ENCODE data around the gene TADA1.
"Not testable (repeated sequence)": the region's sequence is repeated elsewhere in the genome, so short reads cannot be mapped to it uniquely, and the experiment has no call there.

The TADA1 gene

GRCh38 chr1:166889776-166890175, 13.7 kb upstream of the TADA1 start:
- no peak for DNase-seq (ENCODE audit: low read depth in 2 of 2)

GRCh38 chr1:166888373-166889111, 12.5 kb upstream of the TADA1 start:
- no peak for DNase-seq (ENCODE audit: low read depth in 2 of 2)

- no peak for DNase-seq (ENCODE audit: low read depth in 2 of 2)
Measured at GRCh38 chr1:166884971-166885370, 8.9 kb upstream of the TADA1 start.

- DNase-seq (ENCODE audit: low read depth in 2 of 2) = peak; percentile 8 to 10
Measured at GRCh38 chr1:166884040-166884642, 8.1 kb upstream of the TADA1 start.

- DNase-seq (ENCODE audit: low read depth in 2 of 2) = no peak
Measured at GRCh38 chr1:166882893-166883292, 6.8 kb upstream of the TADA1 start.

GRCh38 chr1:166878173-166878917, 2.3 kb upstream of the TADA1 start:
- not testable (repeated sequence) for DNase-seq (ENCODE audit: low read depth in 2 of 2)

- no peak for DNase-seq (ENCODE audit: low read depth in 2 of 2)
Measured at GRCh38 chr1:166876540-166876838, 425 bp upstream of the TADA1 start.

- DNase-seq (ENCODE audit: low read depth in 2 of 2) = no peak
Measured at GRCh38 chr1:166875302-166875733, 746 bp downstream of the TADA1 start.

GRCh38 chr1:166874464-166874863, 1.6 kb downstream of the TADA1 start:
- no peak for DNase-seq (ENCODE audit: low read depth in 2 of 2)

- DNase-seq (ENCODE audit: low read depth in 2 of 2) = no peak
Measured at GRCh38 chr1:166870584-166870983, 5.5 kb downstream of the TADA1 start.

GRCh38 chr1:166869318-166870099, 6.6 kb downstream of the TADA1 start:
- no peak for DNase-seq (ENCODE audit: low read depth in 2 of 2)

GRCh38 chr1:166868639-166869038, 7.4 kb downstream of the TADA1 start:
- no peak for DNase-seq (ENCODE audit: low read depth in 2 of 2)

- no peak for DNase-seq (ENCODE audit: low read depth in 2 of 2)
Measured at GRCh38 chr1:166865926-166866325, 10.1 kb downstream of the TADA1 start.

- DNase-seq (ENCODE audit: low read depth in 2 of 2) = no peak
Measured at GRCh38 chr1:166859597-166859996, 16.5 kb downstream of the TADA1 start.

GRCh38 chr1:166858726-166859419, 17.2 kb downstream of the TADA1 start:
- no peak for DNase-seq (ENCODE audit: low read depth in 2 of 2)

- no peak for DNase-seq (ENCODE audit: low read depth in 2 of 2)
Measured at GRCh38 chr1:166857995-166858394, 18.1 kb downstream of the TADA1 start.

GRCh38 chr1:166855558-166855957, 20.5 kb downstream of the TADA1 start:
- no peak for DNase-seq (ENCODE audit: low read depth in 2 of 2)

GRCh38 chr1:166852918-166853317, 23.1 kb downstream of the TADA1 start:
- no peak for DNase-seq (ENCODE audit: low read depth in 2 of 2)

- no peak for DNase-seq (ENCODE audit: low read depth in 2 of 2)
Measured at GRCh38 chr1:166849135-166849534, 26.9 kb downstream of the TADA1 start.

- no peak for DNase-seq (ENCODE audit: low read depth in 2 of 2)
Measured at GRCh38 chr1:166848193-166848592, 27.9 kb downstream of the TADA1 start.

GRCh38 chr1:166844791-166845190, 31.3 kb downstream of the TADA1 start:
- DNase-seq (ENCODE audit: low read depth in 2 of 2) = no peak

All from activated CD4-positive, alpha-beta T cell treated with anti-CD3 and anti-CD28 coated beads for 24 hours (primary cell).